HT1080 (cell line): ENCODE results near the gene STIMATE. TPM values are rescaled to one million over a fixed set of nuclear protein-coding genes. Genes with fewer than 3 reads are reported as not detected.

Experiments
- DNase-seq: peaks from one replicate; pipeline ENCODE4 v3.0.0-alpha.2; 2015; ENCODE audit warnings: low read depth
- total RNA-seq: library from RNA; depleted of rRNA; stranded (reverse); fragments of >200 nt; shearing (Covaris generic); gene quantifications from 2 replicates; pipeline ENCODE4 v1.2.3, GENCODE V29; 2014

Gene STIMATE
- total RNA-seq, 1 experiment from 2014 or later, result 18.7 TPM

GRCh38 chr3:52894756-52895155, 2.6 kb downstream of the STIMATE start:
- no peak for DNase-seq

- no peak for DNase-seq
Measured at GRCh38 chr3:52893723-52894122, 3.6 kb downstream of the STIMATE start.

- DNase-seq, result no peak
Measured at GRCh38 chr3:52892625-52893311, 4.6 kb downstream of the STIMATE start.

GRCh38 chr3:52892290-52892624, 5.1 kb downstream of the STIMATE start:
- DNase-seq, result no peak

GRCh38 chr3:52891615-52892081, 5.7 kb downstream of the STIMATE start:
- no peak for DNase-seq

GRCh38 chr3:52891164-52891563, 6.2 kb downstream of the STIMATE start:
- no peak for DNase-seq

- DNase-seq, result no peak
Measured at GRCh38 chr3:52890735-52891134, 6.6 kb downstream of the STIMATE start.

GRCh38 chr3:52889901-52890300, 7.4 kb downstream of the STIMATE start:
- no peak for DNase-seq

GRCh38 chr3:52887166-52887565, 10.2 kb downstream of the STIMATE start:
- no peak for DNase-seq

GRCh38 chr3:52886049-52886730, 11.2 kb downstream of the STIMATE start:
- DNase-seq, result no peak

- DNase-seq, result no peak
Measured at GRCh38 chr3:52882377-52882776, 15.0 kb downstream of the STIMATE start.

GRCh38 chr3:52881871-52882270, 15.5 kb downstream of the STIMATE start:
- DNase-seq, result no peak

GRCh38 chr3:52880474-52880873, 16.9 kb downstream of the STIMATE start:
- no peak for DNase-seq

GRCh38 chr3:52880047-52880446, 17.3 kb downstream of the STIMATE start:
- no peak for DNase-seq

GRCh38 chr3:52879581-52879980, 17.8 kb downstream of the STIMATE start:
- no peak for DNase-seq

- no peak for DNase-seq
Measured at GRCh38 chr3:52879090-52879489, 18.3 kb downstream of the STIMATE start.

GRCh38 chr3:52877085-52877484, 20.3 kb downstream of the STIMATE start:
- no peak for DNase-seq

GRCh38 chr3:52874864-52875587, 22.3 kb downstream of the STIMATE start:
- DNase-seq, result no peak

GRCh38 chr3:52874160-52874701, 23.1 kb downstream of the STIMATE start:
- no peak for DNase-seq

GRCh38 chr3:52873433-52874159, 23.8 kb downstream of the STIMATE start:
- DNase-seq, result no peak

GRCh38 chr3:52872245-52872644, 25.1 kb downstream of the STIMATE start:
- no peak for DNase-seq
